NCI-H2171 treated with DMSO at 0.1 percent for 48 hours (cell line): Measurements from ENCODE around the gene GSTM2.

Experiments used
- DNase-seq: peaks from one replicate; lab custom pipeline; 2025; lab: John Stamatoyannopoulos, UW

The GSTM2 gene

GRCh38 chr1:109667452-109668122 is at the start of gene GSTM2:
TSS of gene GSTM2 (plus strand) at chr1:109668057. CDS start at chr1:109668116, 59 bp downstream.
- peak; percentile 81 for DNase-seq

- no peak for DNase-seq
These were observed 48.9 kb upstream of the GSTM2 start for GRCh38 chr1:109618661-109619575.

GRCh38 chr1:109619576-109620400 is 48.1 kb upstream of the GSTM2 start, which contains the start of the genes AMPD2 and GNAT2:
TSS of gene AMPD2 (plus strand) at chr1:109619837. CDS start at chr1:109621176, 1,339 bp downstream.
TSS of gene GNAT2 (minus strand) at chr1:109619616. CDS start at chr1:109612870, 6,746 bp downstream.
- DNase-seq, result peak; percentile 61

GRCh38 chr1:109620401-109620791 is 47.5 kb upstream of the GSTM2 start:
- DNase-seq, result no peak

GRCh38 chr1:109620841-109621286 is 47.0 kb upstream of the GSTM2 start:
- DNase-seq, result peak; percentile 93

- no peak for DNase-seq
These were observed 46.3 kb upstream of the GSTM2 start for GRCh38 chr1:109621379-109622136.

- no peak for DNase-seq
These were observed 45.5 kb upstream of the GSTM2 start for GRCh38 chr1:109622137-109622892.

- no peak for DNase-seq
These were observed 45.0 kb upstream of the GSTM2 start for GRCh38 chr1:109622895-109623294.

- DNase-seq, result no peak
These were observed 44.2 kb upstream of the GSTM2 start for GRCh38 chr1:109623601-109624161.

- peak; percentile 72 for DNase-seq
These were observed 43.5 kb upstream of the GSTM2 start for GRCh38 chr1:109624201-109625010.

- DNase-seq, result no peak
These were observed 42.7 kb upstream of the GSTM2 start for GRCh38 chr1:109625176-109625575.

GRCh38 chr1:109625601-109626560 is 42.0 kb upstream of the GSTM2 start:
- DNase-seq, result peak; percentile 57

- DNase-seq, result no peak
These were observed 41.0 kb upstream of the GSTM2 start for GRCh38 chr1:109626682-109627408.

- DNase-seq, result no peak
These were observed 40.0 kb upstream of the GSTM2 start for GRCh38 chr1:109627692-109628399.

GRCh38 chr1:109628540-109629321 is 39.1 kb upstream of the GSTM2 start:
- DNase-seq, result no peak
